Kidney capillary endothelial cell (primary cell): Measurements from ENCODE around the gene KIFAP3.

Experiments
- DNase-seq: peaks from one replicate; pipeline ENCODE4 v3.0.0-alpha.2; 2018; ENCODE audit warnings: low spot score

KIFAP3 gene

GRCh38 chr1:169985757-169986156 lies 88.7 kb downstream of the KIFAP3 start:
- DNase-seq = no peak

- no peak for DNase-seq
Observed at GRCh38 chr1:169974067-169974466, 100.4 kb downstream of the KIFAP3 start.

GRCh38 chr1:169970114-169970513 lies 104.4 kb downstream of the KIFAP3 start:
- no peak for DNase-seq

GRCh38 chr1:169968174-169968573 lies 106.3 kb downstream of the KIFAP3 start:
- DNase-seq = no peak

GRCh38 chr1:169964206-169964605 lies 110.3 kb downstream of the KIFAP3 start:
- DNase-seq = no peak

- no peak for DNase-seq
Observed at GRCh38 chr1:169959686-169960085, 114.8 kb downstream of the KIFAP3 start.

GRCh38 chr1:169958987-169959386 lies 115.5 kb downstream of the KIFAP3 start:
- no peak for DNase-seq

- no peak for DNase-seq
Observed at GRCh38 chr1:169957884-169958283, 116.6 kb downstream of the KIFAP3 start.

- DNase-seq = no peak
Observed at GRCh38 chr1:169951108-169951507, 123.4 kb downstream of the KIFAP3 start.

- no peak for DNase-seq
Observed at GRCh38 chr1:169949139-169949538, 125.4 kb downstream of the KIFAP3 start.

GRCh38 chr1:169946206-169946605 lies 128.3 kb downstream of the KIFAP3 start:
- DNase-seq = no peak

GRCh38 chr1:169945181-169945580 lies 129.3 kb downstream of the KIFAP3 start:
- DNase-seq = no peak

GRCh38 chr1:169944621-169945020 lies 129.9 kb downstream of the KIFAP3 start:
- DNase-seq = no peak

- no peak for DNase-seq
Observed at GRCh38 chr1:169943963-169944526, 130.4 kb downstream of the KIFAP3 start.

GRCh38 chr1:169941982-169942830 lies 132.3 kb downstream of the KIFAP3 start:
- no peak for DNase-seq

- DNase-seq = no peak
Observed at GRCh38 chr1:169933984-169934725, 140.3 kb downstream of the KIFAP3 start.

- no peak for DNase-seq
Observed at GRCh38 chr1:169931795-169932231, 142.7 kb downstream of the KIFAP3 start.

GRCh38 chr1:169929210-169929526 lies 145.3 kb downstream of the KIFAP3 start:
- no peak for DNase-seq

- peak; percentile 61 for DNase-seq
Observed at GRCh38 chr1:169928438-169929209, 145.9 kb downstream of the KIFAP3 start.

GRCh38 chr1:169925505-169926482 lies 148.7 kb downstream of the KIFAP3 start:
- no peak for DNase-seq

- no peak for DNase-seq
Observed at GRCh38 chr1:169924829-169925228, 149.7 kb downstream of the KIFAP3 start.
